Trophoblast cell (in vitro differentiated cells and primary cell): ENCODE results near the gene GAP43. TPM values are rescaled to one million over a fixed set of nuclear protein-coding genes. Genes with fewer than 3 reads are reported as not detected.

ENCODE experiments used
- DNase-seq, 2 donors: peaks; one replicate each; pipeline ENCODE4 v3.0.0-alpha.2; 2016
- H2AFZ ChIP-seq: 2 replicates; pipeline ENCODE4 v1.6.1; 2013; ENCODE audit warnings: low read length, moderate library complexity, mild to moderate bottlenecking; ENCODE audit not compliant: insufficient read depth, poor library complexity
- H2AK5ac ChIP-seq: 2 replicates; pipeline ENCODE4 v1.6.1; 2013; ENCODE audit warnings: mild to moderate bottlenecking, low read length
- H2BK120ac ChIP-seq: 2 replicates; pipeline ENCODE4 v1.6.1; 2013; ENCODE audit warnings: low read length, mild to moderate bottlenecking, moderate library complexity; ENCODE audit not compliant: insufficient read depth, poor library complexity
- H2BK12ac ChIP-seq: 2 replicates; pipeline ENCODE4 v1.6.1; 2013; ENCODE audit warnings: mild to moderate bottlenecking, low read length, moderate library complexity
- H2BK5ac ChIP-seq: 2 replicates; pipeline ENCODE4 v1.6.1; 2013; ENCODE audit warnings: low read length, low read depth, moderate library complexity, mild to moderate bottlenecking; ENCODE audit not compliant: poor library complexity
- H3K14ac ChIP-seq: 2 replicates; pipeline ENCODE4 v1.6.1; 2013; ENCODE audit warnings: mild to moderate bottlenecking, low read length
- H3K18ac ChIP-seq: 2 replicates; pipeline ENCODE4 v1.6.1; 2013; ENCODE audit warnings: mild to moderate bottlenecking, low read length
- H3K23ac ChIP-seq: 2 replicates; pipeline ENCODE4 v1.6.1; 2013; ENCODE audit warnings: low read length
- H3K27ac ChIP-seq: 2 replicates; pipeline ENCODE4 v1.5.1; 2013; ENCODE audit warnings: low read depth, mild to moderate bottlenecking, inconsistent platforms, low read length, moderate library complexity
- H3K27me3 ChIP-seq: 2 replicates; pipeline ENCODE4 v1.6.1; 2013; ENCODE audit warnings: inconsistent platforms, mild to moderate bottlenecking, low read length, moderate library complexity; ENCODE audit not compliant: insufficient read depth
- H3K36me3 ChIP-seq, 2 experiments: 1 replicate in 1 of 2; 2 replicates in 1 of 2; pipeline ENCODE4 v1.6.1; 2013; ENCODE audit warnings: low read length in 2 of 2, mild to moderate bottlenecking in 2 of 2, moderate library complexity in 1 of 2; ENCODE audit not compliant: insufficient read depth in 2 of 2, control insufficient read depth in 1 of 2
- H3K4ac ChIP-seq: 2 replicates; pipeline ENCODE4 v1.6.1; 2013; ENCODE audit warnings: low read depth, mild to moderate bottlenecking, low read length, moderate library complexity
- H3K4me1 ChIP-seq, 2 experiments: 1 replicate in 1 of 2; 2 replicates in 1 of 2; pipeline ENCODE4 v1.6.1; 2013; ENCODE audit warnings: low read length in 2 of 2, mild to moderate bottlenecking in 2 of 2, moderate library complexity in 1 of 2; ENCODE audit not compliant: insufficient read depth in 2 of 2, control insufficient read depth in 1 of 2
- H3K4me2 ChIP-seq: 2 replicates; pipeline ENCODE4 v1.6.1; 2013; ENCODE audit warnings: inconsistent platforms, mild to moderate bottlenecking, low read length, moderate library complexity
- H3K4me3 ChIP-seq: 2 replicates; pipeline ENCODE4 v1.5.1; 2013; ENCODE audit warnings: mild to moderate bottlenecking, low read depth, low read length, inconsistent platforms
- H3K79me1 ChIP-seq: one replicate; pipeline ENCODE4 v1.6.1; 2013; ENCODE audit warnings: low read length
- H3K79me2 ChIP-seq: 2 replicates; pipeline ENCODE4 v1.6.1; 2013; ENCODE audit warnings: low read length, mild to moderate bottlenecking; ENCODE audit not compliant: control insufficient read depth, insufficient read depth, poor library complexity
- H3K9ac ChIP-seq: 2 replicates; pipeline ENCODE4 v1.6.1; 2013; ENCODE audit warnings: mild to moderate bottlenecking, low read length
- H3K9me3 ChIP-seq: 2 replicates; pipeline ENCODE4 v1.6.1; 2013; ENCODE audit warnings: low read depth, mild to moderate bottlenecking, control low read depth, inconsistent platforms, low read length; ENCODE audit not compliant: insufficient read depth
- H4K12ac ChIP-seq: 2 replicates; pipeline ENCODE4 v1.6.1; 2013; ENCODE audit warnings: low read depth, mild to moderate bottlenecking, low read length, moderate library complexity
- H4K8ac ChIP-seq: 2 replicates; pipeline ENCODE4 v1.6.1; 2013; ENCODE audit warnings: low read depth, mild to moderate bottlenecking, low read length, moderate library complexity
- H4K91ac ChIP-seq: one replicate; pipeline ENCODE4 v1.6.1; 2013; ENCODE audit warnings: low read depth, mild to moderate bottlenecking, low read length, moderate library complexity
- WGBS: extraction: QIAGEN DNeasy Blood & Tissue Kit; methylation state at CpG from one replicate; pipeline ENCODE4 v1.1.7; 2013; ENCODE audit warnings: missing lambda C conversion rate; ENCODE audit not compliant: insufficient read length, insufficient coverage; ENCODE audit errors: extremely low coverage; 5-methylcytosine and 5-hydroxymethylcytosine counted together
- polyA plus RNA-seq: library from polyadenylated mRNA; stranded (reverse); fragments of 200-250 nt; gene quantifications from 2 replicates; pipeline ENCODE4 v1.2.3, GENCODE V29; 2013

Gene GAP43
- 0.94 and 1.3 TPM in 2 replicates for polyA plus RNA-seq

DNA sequence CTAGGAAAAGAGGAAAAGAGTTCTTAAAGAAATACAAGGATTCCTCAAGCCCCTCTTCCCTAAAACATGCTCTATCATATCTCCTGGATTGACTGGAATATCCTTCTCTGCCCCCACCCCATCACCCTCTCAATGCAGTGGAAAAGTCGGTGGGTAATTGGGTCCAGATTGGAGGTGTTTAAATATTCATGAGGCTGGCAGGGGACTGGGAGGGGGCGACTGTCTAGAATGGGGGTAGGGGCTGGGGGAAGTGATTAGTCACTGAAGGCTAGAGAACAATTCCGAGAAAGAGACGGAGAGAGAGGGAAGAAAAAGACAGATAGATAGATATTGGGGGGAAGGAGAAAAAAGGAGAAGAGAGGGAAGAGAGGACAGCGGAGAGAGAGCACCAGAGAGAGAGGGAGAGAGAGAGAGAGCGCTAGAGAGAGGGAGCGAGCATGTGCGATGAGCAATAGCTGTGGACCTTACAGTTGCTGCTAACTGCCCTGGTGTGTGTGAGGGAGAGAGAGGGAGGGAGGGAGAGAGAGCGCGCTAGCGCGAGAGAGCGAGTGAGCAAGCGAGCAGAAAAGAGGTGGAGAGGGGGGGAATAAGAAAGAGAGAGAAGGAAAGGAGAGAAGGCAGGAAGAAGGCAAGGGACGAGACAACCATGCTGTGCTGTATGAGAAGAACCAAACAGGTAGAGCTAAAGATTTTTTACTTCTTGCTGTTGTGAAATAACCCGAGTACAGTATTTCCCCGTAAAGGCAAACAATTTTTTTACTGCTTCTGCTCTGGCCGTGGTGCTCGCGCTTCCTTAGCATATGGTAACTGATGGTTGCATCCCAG is at the start of gene GAP43:
GAP43 (plus strand) TSS at position 467 of the 825 bp plus-strand sequence; CDS start at position 647, 180 bp downstream.
- peak within 1 kb of the TSS; percentile 71 for H3K4me2 ChIP-seq

DNA sequence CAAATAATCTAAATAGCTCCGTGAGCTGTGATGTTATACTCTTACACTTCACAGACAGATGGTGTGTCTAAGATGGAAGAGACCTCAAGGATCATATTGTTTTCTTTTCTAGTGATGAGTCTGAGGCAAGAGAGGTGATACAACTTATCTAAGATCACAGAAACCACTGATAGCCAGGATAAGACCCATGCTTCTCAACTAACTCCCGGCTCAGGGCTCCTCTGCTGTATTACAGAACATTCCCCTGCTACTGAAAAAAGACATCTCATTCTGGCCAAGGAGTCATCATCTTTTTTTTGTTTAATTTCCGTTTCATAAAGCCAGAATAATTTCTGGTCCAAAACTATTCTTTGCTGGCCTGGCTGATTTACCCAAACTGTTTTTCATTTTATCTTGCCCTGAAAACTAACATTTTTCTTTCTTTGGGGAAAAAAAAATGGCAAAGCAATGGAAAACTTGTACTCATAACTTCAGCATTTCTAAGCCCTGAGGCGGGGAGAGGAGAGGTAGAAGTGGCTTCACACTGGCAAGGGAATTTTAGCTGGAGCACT is 46.9 kb upstream of the GAP43 start:
- H3K18ac ChIP-seq = no peak overlapping the region
- H3K4me3 ChIP-seq = no peak overlapping the region
- no peak overlapping the region for H2AFZ ChIP-seq
- H3K27ac ChIP-seq = no peak overlapping the region
- H4K8ac ChIP-seq = no peak overlapping the region
- H3K4me2 ChIP-seq = no peak overlapping the region
- no peak overlapping the region for H2AK5ac ChIP-seq
- no peaks in the 10 kb centered on the region for H3K79me2 ChIP-seq
- H3K9ac ChIP-seq = no peak overlapping the region
- no peaks in the 10 kb centered on the region for H3K79me1 ChIP-seq
- no peaks in the 10 kb centered on the region for H3K9me3 ChIP-seq
- no peak overlapping the region for H2BK120ac ChIP-seq
- no peak overlapping the region for H4K12ac ChIP-seq
- no peak overlapping the region for H3K4ac ChIP-seq
- H2BK12ac ChIP-seq = no peak overlapping the region
- H2BK5ac ChIP-seq = no peak overlapping the region
- no peak overlapping the region for H3K23ac ChIP-seq
- no peak overlapping the region for H4K91ac ChIP-seq
- DNase-seq = peak in 1 of 2 donors; percentile 17
- H3K36me3 ChIP-seq = no peaks in the 10 kb centered on the region
- WGBS = no CpG with 5 or more reads among the region's 4 CpGs
- no peaks in the 10 kb centered on the region for H3K27me3 ChIP-seq
- H3K4me1 ChIP-seq = peaks cover 0 to 2% of the 10 kb centered on the region in 2 experiments
- no peak overlapping the region for H3K14ac ChIP-seq

More for the DNA sequence above, at the start of gene GAP43:
- no peaks in the 10 kb centered on the region for H3K79me2 ChIP-seq
- WGBS = no CpG with 5 or more reads among the region's 20 CpGs
- DNase-seq = no peak
- no peak within 1 kb of the TSS for H3K4me3 ChIP-seq
- H3K27me3 ChIP-seq = no peaks in the 10 kb centered on the region
- H3K14ac ChIP-seq = no peak within 1 kb of the TSS
- H3K23ac ChIP-seq = no peak within 1 kb of the TSS
- H2BK12ac ChIP-seq = no peak within 1 kb of the TSS
- no peak within 1 kb of the TSS for H3K4ac ChIP-seq
- H3K18ac ChIP-seq = no peak within 1 kb of the TSS
- no peaks in the 10 kb centered on the region for H3K79me1 ChIP-seq
- peaks cover 1% of the 10 kb centered on the region for H3K9me3 ChIP-seq
- H2BK5ac ChIP-seq = no peak within 1 kb of the TSS
- no peak within 1 kb of the TSS for H4K91ac ChIP-seq
- no peak within 1 kb of the TSS for H4K12ac ChIP-seq
- no peak within 1 kb of the TSS for H2AFZ ChIP-seq
- H2BK120ac ChIP-seq = no peak within 1 kb of the TSS
- no peak within 1 kb of the TSS for H4K8ac ChIP-seq
- no peak within 1 kb of the TSS for H2AK5ac ChIP-seq
- H3K9ac ChIP-seq = no peak within 1 kb of the TSS
- H3K27ac ChIP-seq = no peak within 1 kb of the TSS
- no peaks in the 10 kb centered on the region for H3K36me3 ChIP-seq
- H3K4me1 ChIP-seq = peaks cover 0 to 3% of the 10 kb centered on the region in 2 experiments

GRCh38 chr3:115577000-115577399 is 46.3 kb upstream of the GAP43 start:
- Histone ChIP-seq H3K4ac (no peak overlapping the region), H2BK120ac (no peak overlapping the region), H2BK12ac (no peak overlapping the region), H3K79me2 (no peaks in the 10 kb centered on the region), H4K91ac (no peak overlapping the region), H3K14ac (no peak overlapping the region), H3K4me2 (no peak overlapping the region), H3K23ac (no peak overlapping the region), H2AK5ac (no peak overlapping the region), H3K9me3 (no peaks in the 10 kb centered on the region), H2BK5ac (no peak overlapping the region), H3K36me3 (no peaks in the 10 kb centered on the region), H3K79me1 (no peaks in the 10 kb centered on the region), H3K18ac (no peak overlapping the region), H3K27ac (no peak overlapping the region), H4K8ac (no peak overlapping the region), H3K27me3 (no peaks in the 10 kb centered on the region), H4K12ac (no peak overlapping the region), H3K4me1 (peaks cover 0 to 2% of the 10 kb centered on the region in 2 experiments), H3K9ac (no peak overlapping the region), H3K4me3 (no peak overlapping the region), H2AFZ (no peak overlapping the region)
- WGBS = no CpG with 5 or more reads among the region's 2 CpGs
- DNase-seq = no peak

DNA sequence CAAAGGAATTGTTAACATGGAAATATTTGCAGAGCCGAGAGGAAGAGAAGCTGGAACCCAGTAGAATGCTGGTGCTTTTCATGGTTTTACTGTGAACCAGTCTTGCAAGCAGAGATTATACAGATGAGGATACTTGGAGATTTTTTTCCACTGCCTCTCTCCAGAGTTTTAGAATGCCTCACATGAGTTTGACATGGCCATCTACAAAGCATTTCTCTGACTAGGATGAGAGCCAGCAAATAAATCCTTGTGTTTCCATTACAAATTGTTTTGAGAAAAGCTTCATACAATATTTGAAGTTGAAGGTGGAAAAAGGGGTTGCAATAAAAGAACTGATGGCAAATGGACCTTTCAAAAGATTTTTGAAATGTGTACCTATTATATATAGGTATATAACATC is 45.0 kb upstream of the GAP43 start:
- Histone ChIP-seq H3K27me3 (no peaks in the 10 kb centered on the region), H2AK5ac (no peak overlapping the region), H3K27ac (no peak overlapping the region), H2BK120ac (no peak overlapping the region), H2BK12ac (no peak overlapping the region), H4K8ac (no peak overlapping the region), H3K4me2 (no peak overlapping the region), H3K79me1 (no peaks in the 10 kb centered on the region), H3K4ac (no peak overlapping the region), H2AFZ (no peak overlapping the region), H4K12ac (no peak overlapping the region), H3K18ac (no peak overlapping the region), H3K14ac (no peak overlapping the region), H3K36me3 (no peaks in the 10 kb centered on the region), H3K9ac (no peak overlapping the region), H2BK5ac (no peak overlapping the region), H3K9me3 (no peaks in the 10 kb centered on the region), H3K4me3 (no peak overlapping the region), H3K79me2 (no peaks in the 10 kb centered on the region), H3K4me1 (peaks cover 0 to 2% of the 10 kb centered on the region in 2 experiments), H3K23ac (no peak overlapping the region), H4K91ac (no peak overlapping the region)
- no peak for DNase-seq
- no CpG with 5 or more reads among the region's 1 CpG for WGBS
